ENCODE measurements around the gene NMRK1. TPM values are rescaled to one million over a fixed set of nuclear protein-coding genes. Genes with fewer than 3 reads are reported as not detected.

Gene NMRK1
- total RNA-seq, 3 donors from 2014 or later (not counting 1 experiment from before 2014, with no cell fraction given), result 23.7 to 52.0 (median 44.4) TPM

- Mint-ChIP-seq H3K4me3 (peak overlapping the region; percentile 70), H3K4me1 (peaks cover 11 to 28% of the 10 kb centered on the region in 2 donors), H3K9me3 (no peaks in the 10 kb centered on the region), H3K36me3 (no peaks in the 10 kb centered on the region), H3K27ac (peak overlapping the region in 1 of 2 donors; percentile 80), H3K27me3 (ENCODE audit: low read depth in 2 of 2) (no peaks in the 10 kb centered on the region)
- WGBS (ENCODE audit: insufficient coverage), result no CpG with 5 or more reads among the region's 2 CpGs
- no peaks in the 10 kb centered on the region for H3K27me3 ChIP-seq (ENCODE audit: control insufficient read depth, insufficient read depth, low read length)
- intact Hi-C loops (cut with micrococcal nuclease), result no loop called here
- H3K4me3 ChIP-seq (ENCODE audit: low read length), result no peak overlapping the region
- TF ChIP-seq CTCF (IDR thresholded peaks at IDR 0.05), result no peak
- DNase-seq (peak in 1 of 2 donors; percentile 35), ATAC-seq (peak in 2 of 3 donors; percentile 54 to 67)
- H3K27ac ChIP-seq (ENCODE audit: low read length), result no peak overlapping the region
- peaks cover 8% of the 10 kb centered on the region for H3K36me3 ChIP-seq (ENCODE audit: control insufficient read depth, insufficient read depth, low read length)
- no peaks in the 10 kb centered on the region for H3K9me3 ChIP-seq (ENCODE audit: control insufficient read depth, insufficient read depth, low read length)
- peaks cover 6% of the 10 kb centered on the region for H3K4me1 ChIP-seq (ENCODE audit: control insufficient read depth, insufficient read depth, low read length)
Measured at GRCh38 chr9:75013735-75014134, 74.2 kb downstream of the NMRK1 start.

Other genes with a start within 250 kb of the NMRK1 start
- gene TRPM6, start 200.2 kb downstream of the NMRK1 start, total RNA-seq, result 10 to 100 TPM in 1 of 3 donors, under 1 TPM in 1, not detected in 1; 0.36 to 12.8 TPM
- gene C9orf40, start 135.2 kb downstream of the NMRK1 start, total RNA-seq, result 1 to 10 TPM; 1.8 to 3.9 (median 3.6) TPM
- gene CARNMT1, start 59.9 kb downstream of the NMRK1 start, total RNA-seq, result 10 to 100 TPM; 21.2 to 27.8 (median 25.9) TPM
- gene OSTF1, start 359 bp upstream of the NMRK1 start, total RNA-seq, result 100 to 1,000 TPM; 140 to 187 (median 177) TPM